Endothelial cell of umbilical vein (primary cell): ENCODE measurements around the gene ADAMTS12.

Experiments used
- CTCF ChIP-seq, 2 donors: IDR thresholded peaks; 1 replicate in 1 of 2; 2 replicates in 1 of 2; pipeline ENCODE4 v1.5.1; 2011; ENCODE audit warnings: low read length in 2 of 2, mild to moderate bottlenecking in 2 of 2, moderate library complexity in 2 of 2, control low read depth in 1 of 2, inconsistent platforms in 1 of 2, low read depth in 1 of 2; ENCODE audit not compliant: insufficient read depth in 1 of 2; ENCODE audit errors: extremely low read depth in 1 of 2
- EZH2 ChIP-seq: IDR thresholded peaks from 2 replicates; pipeline ENCODE4 v1.6.1; 2012; ENCODE audit warnings: borderline replicate concordance, low read depth, mild to moderate bottlenecking, moderate library complexity, low read length, inconsistent platforms; ENCODE audit not compliant: severe bottlenecking
- MAX ChIP-seq: IDR thresholded peaks from 2 replicates; pipeline ENCODE4 v1.6.1; 2011; ENCODE audit not compliant: insufficient read depth, insufficient read length
- POLR2AphosphoS5 ChIP-seq: IDR thresholded peaks from 2 replicates; pipeline ENCODE4 v1.6.1; 2012; ENCODE audit warnings: low read depth, mild to moderate bottlenecking, control low read depth, low read length, moderate library complexity; ENCODE audit not compliant: insufficient read depth

GRCh38 chr5:33474931-33475499, 416.8 kb downstream of the ADAMTS12 start:
- TF ChIP-seq CTCF (IDR thresholded peaks at IDR 0.05; ENCODE audit: extremely low read depth in 1 of 2, insufficient read depth in 1 of 2, low read depth in 1 of 2, low read length in 2 of 2), result no peak
- TF ChIP-seq POLR2AphosphoS5, result no peak
- TF ChIP-seq MAX, result no peak
- no peak for TF ChIP-seq EZH2
